ENCODE measurements around the gene TM7SF3.

TM7SF3 gene

DNA sequence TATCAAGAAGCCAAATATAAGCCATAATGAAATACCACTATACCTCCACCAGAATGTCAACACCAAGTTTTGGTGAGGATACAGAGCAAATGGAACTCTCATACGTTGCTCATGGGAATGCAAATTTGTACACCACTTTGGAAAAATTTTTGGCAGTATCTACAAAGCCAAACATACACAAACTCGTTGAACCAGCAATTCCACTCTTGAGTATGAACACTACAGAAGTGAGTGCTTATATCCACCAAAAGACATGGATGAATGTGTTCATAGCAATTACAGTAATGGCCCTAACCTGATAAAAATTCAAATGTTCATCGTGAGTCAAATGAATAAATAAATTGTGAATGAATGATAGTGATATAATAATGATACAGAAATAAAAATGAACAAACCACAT, 43.4 kb upstream of the TM7SF3 start:
- no peaks in the 10 kb centered on the region for H3K36me3 ChIP-seq (ENCODE audit: insufficient read depth)
- H3K27ac ChIP-seq, result no peak overlapping the region
- H3K4me1 ChIP-seq (ENCODE audit: low read depth, poor library complexity, severe bottlenecking), result no peaks in the 10 kb centered on the region
- no peak overlapping the region for H3K9ac ChIP-seq
- H3K27me3 ChIP-seq (ENCODE audit: insufficient read depth, low read depth), result no peaks in the 10 kb centered on the region
- no peaks in the 10 kb centered on the region for H3K79me2 ChIP-seq (ENCODE audit: insufficient read depth, low read depth)
- TF ChIP-seq, protein P1, sequence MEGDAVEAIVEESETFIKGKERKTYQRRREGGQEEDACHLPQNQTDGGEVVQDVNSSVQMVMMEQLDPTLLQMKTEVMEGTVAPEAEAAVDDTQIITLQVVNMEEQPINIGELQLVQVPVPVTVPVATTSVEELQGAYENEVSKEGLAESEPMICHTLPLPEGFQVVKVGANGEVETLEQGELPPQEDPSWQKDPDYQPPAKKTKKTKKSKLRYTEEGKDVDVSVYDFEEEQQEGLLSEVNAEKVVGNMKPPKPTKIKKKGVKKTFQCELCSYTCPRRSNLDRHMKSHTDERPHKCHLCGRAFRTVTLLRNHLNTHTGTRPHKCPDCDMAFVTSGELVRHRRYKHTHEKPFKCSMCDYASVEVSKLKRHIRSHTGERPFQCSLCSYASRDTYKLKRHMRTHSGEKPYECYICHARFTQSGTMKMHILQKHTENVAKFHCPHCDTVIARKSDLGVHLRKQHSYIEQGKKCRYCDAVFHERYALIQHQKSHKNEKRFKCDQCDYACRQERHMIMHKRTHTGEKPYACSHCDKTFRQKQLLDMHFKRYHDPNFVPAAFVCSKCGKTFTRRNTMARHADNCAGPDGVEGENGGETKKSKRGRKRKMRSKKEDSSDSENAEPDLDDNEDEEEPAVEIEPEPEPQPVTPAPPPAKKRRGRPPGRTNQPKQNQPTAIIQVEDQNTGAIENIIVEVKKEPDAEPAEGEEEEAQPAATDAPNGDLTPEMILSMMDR (conservative IDR thresholded peaks at IDR 0.05; ENCODE audit: low read depth, low read length), result no peak
- no peak overlapping the region for H3K4me3 ChIP-seq (IDR thresholded peaks at IDR 0.05; ENCODE audit: insufficient read depth, low read depth, low read length)
- no peaks in the 10 kb centered on the region for H4K20me1 ChIP-seq (ENCODE audit: insufficient read depth)
- H3K4me2 ChIP-seq, result no peak overlapping the region
- H2AFZ ChIP-seq (ENCODE audit: low read depth), result no peak overlapping the region

DNA sequence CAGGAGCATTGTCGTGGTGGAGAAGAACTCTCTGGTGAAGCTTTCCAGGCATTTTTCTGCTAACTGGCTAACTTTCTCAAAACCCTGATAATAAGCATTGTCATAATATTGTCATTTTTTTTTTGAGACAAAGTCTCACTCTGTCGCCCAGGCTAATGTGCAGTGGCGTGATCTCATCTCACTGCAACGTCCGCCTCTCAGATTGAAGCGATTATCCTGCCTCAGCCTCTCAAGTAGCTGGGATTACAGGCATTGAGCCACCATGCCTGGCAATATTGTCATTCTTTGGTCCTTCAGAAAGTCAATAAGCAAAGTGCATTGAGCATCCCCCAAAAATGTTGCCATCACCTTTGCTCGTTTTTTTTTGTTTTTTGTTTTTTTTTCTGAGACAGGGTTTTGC, 41.8 kb upstream of the TM7SF3 start:
- no peak overlapping the region for H3K9ac ChIP-seq
- no peak overlapping the region for H3K27ac ChIP-seq
- no peaks in the 10 kb centered on the region for H4K20me1 ChIP-seq (ENCODE audit: insufficient read depth)
- no peak overlapping the region for H2AFZ ChIP-seq (ENCODE audit: low read depth)
- H3K36me3 ChIP-seq (ENCODE audit: insufficient read depth), result no peaks in the 10 kb centered on the region
- no peak overlapping the region for H3K4me2 ChIP-seq
- TF ChIP-seq, protein P1 (conservative IDR thresholded peaks at IDR 0.05; ENCODE audit: low read depth, low read length), result no peak
- H3K4me1 ChIP-seq (ENCODE audit: low read depth, poor library complexity, severe bottlenecking), result no peaks in the 10 kb centered on the region
- H3K79me2 ChIP-seq (ENCODE audit: insufficient read depth, low read depth), result no peaks in the 10 kb centered on the region
- H3K4me3 ChIP-seq (IDR thresholded peaks at IDR 0.05; ENCODE audit: insufficient read depth, low read depth, low read length), result no peak overlapping the region
- H3K27me3 ChIP-seq (ENCODE audit: insufficient read depth, low read depth), result no peaks in the 10 kb centered on the region

DNA sequence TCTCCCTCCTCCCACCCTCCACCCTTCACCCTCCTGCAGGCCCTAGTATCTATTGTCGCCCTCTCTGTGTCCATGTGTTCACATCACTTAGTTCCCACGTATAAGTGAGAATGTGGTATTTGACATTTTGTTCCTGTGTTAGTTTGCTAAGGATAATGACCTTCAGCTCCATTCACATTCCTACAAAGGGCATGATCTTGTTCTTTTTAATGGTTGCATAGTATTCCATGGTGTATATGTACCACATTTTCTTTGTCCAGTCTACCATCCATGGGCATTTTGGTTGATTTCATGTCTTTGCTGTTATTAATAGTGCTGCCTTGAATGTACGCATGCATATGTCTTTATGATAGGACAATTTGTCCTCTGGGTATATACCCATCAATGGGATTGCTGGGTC, 38.6 kb upstream of the TM7SF3 start:
- no peak overlapping the region for H3K27ac ChIP-seq
- H4K20me1 ChIP-seq (ENCODE audit: insufficient read depth), result no peaks in the 10 kb centered on the region
- peaks cover 2% of the 10 kb centered on the region for H3K4me1 ChIP-seq (ENCODE audit: low read depth, poor library complexity, severe bottlenecking)
- no peaks in the 10 kb centered on the region for H3K27me3 ChIP-seq (ENCODE audit: insufficient read depth, low read depth)
- no peak overlapping the region for H2AFZ ChIP-seq (ENCODE audit: low read depth)
- no peaks in the 10 kb centered on the region for H3K79me2 ChIP-seq (ENCODE audit: insufficient read depth, low read depth)
- no peak overlapping the region for H3K4me3 ChIP-seq (IDR thresholded peaks at IDR 0.05; ENCODE audit: insufficient read depth, low read depth, low read length)
- H3K9ac ChIP-seq, result no peak overlapping the region
- H3K4me2 ChIP-seq, result no peak overlapping the region
- H3K36me3 ChIP-seq (ENCODE audit: insufficient read depth), result no peaks in the 10 kb centered on the region
- TF ChIP-seq, protein P1 (conservative IDR thresholded peaks at IDR 0.05; ENCODE audit: low read depth, low read length), result no peak

DNA sequence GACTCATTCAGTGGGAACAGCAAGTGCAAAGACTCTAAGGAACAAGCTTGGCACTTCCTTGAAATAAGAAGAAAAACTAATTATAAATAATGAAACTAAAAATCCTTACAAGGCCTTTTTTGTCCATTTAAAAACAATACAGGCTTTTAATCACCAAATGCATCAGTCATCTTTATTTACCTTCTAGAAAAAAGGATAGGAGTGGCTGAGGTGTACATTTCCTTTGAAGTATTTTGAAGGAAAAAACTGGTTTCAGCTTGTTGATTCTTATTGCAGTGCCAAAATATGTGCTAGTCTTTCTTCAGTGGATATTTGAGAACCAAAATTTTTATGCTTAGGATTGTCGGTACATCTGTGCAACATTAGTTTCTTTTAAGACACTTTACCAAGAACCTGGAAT, 38.0 kb upstream of the TM7SF3 start:
- Histone ChIP-seq H4K20me1 (ENCODE audit: insufficient read depth) (no peaks in the 10 kb centered on the region), H3K27me3 (ENCODE audit: insufficient read depth, low read depth) (no peaks in the 10 kb centered on the region), H2AFZ (ENCODE audit: low read depth) (no peak overlapping the region), H3K27ac (no peak overlapping the region), H3K79me2 (ENCODE audit: insufficient read depth, low read depth) (no peaks in the 10 kb centered on the region), H3K9ac (no peak overlapping the region), H3K4me3 (IDR thresholded peaks at IDR 0.05; ENCODE audit: insufficient read depth, low read depth, low read length) (no peak overlapping the region), H3K4me2 (no peak overlapping the region), H3K36me3 (ENCODE audit: insufficient read depth) (no peaks in the 10 kb centered on the region), H3K4me1 (ENCODE audit: low read depth, poor library complexity, severe bottlenecking) (peaks cover 2% of the 10 kb centered on the region)
- TF ChIP-seq, protein P1 (conservative IDR thresholded peaks at IDR 0.05; ENCODE audit: low read depth, low read length), result no peak
